IPS-NIHi7 (cell line): ENCODE measurements around the gene GATAD2A.
"Not testable (repeated sequence)": the region's sequence is repeated elsewhere in the genome, so short reads cannot be mapped to it uniquely, and the experiment has no call there.

Source experiments
- DNase-seq: peaks from one replicate; pipeline ENCODE4 v3.0.0; 2012; ENCODE audit warnings: mixed read lengths; ENCODE audit errors: extremely low spot score

GATAD2A gene

GRCh38 chr19:19446655-19447437, 41.4 kb downstream of the GATAD2A start:
- no peak for DNase-seq

- no peak for DNase-seq
These were observed 42.2 kb downstream of the GATAD2A start for GRCh38 chr19:19447536-19448237.

- DNase-seq: no peak
These were observed 42.7 kb downstream of the GATAD2A start for GRCh38 chr19:19448238-19448544.

GRCh38 chr19:19451429-19452242, 46.2 kb downstream of the GATAD2A start:
- no peak for DNase-seq

GRCh38 chr19:19452243-19453124, 47.0 kb downstream of the GATAD2A start:
- no peak for DNase-seq

- no peak for DNase-seq
These were observed 47.6 kb downstream of the GATAD2A start for GRCh38 chr19:19453125-19453454.

- DNase-seq: not testable (repeated sequence)
These were observed 49.9 kb downstream of the GATAD2A start for GRCh38 chr19:19455166-19455919.

GRCh38 chr19:19457671-19458070, 52.2 kb downstream of the GATAD2A start:
- DNase-seq: no peak

- DNase-seq: no peak
These were observed 52.8 kb downstream of the GATAD2A start for GRCh38 chr19:19458110-19458816.

GRCh38 chr19:19459073-19459472, 53.6 kb downstream of the GATAD2A start:
- no peak for DNase-seq

GRCh38 chr19:19459707-19460251, 54.3 kb downstream of the GATAD2A start:
- no peak for DNase-seq

GRCh38 chr19:19460258-19460731, 54.8 kb downstream of the GATAD2A start:
- no peak for DNase-seq

- DNase-seq: peak; percentile 55
These were observed 55.3 kb downstream of the GATAD2A start for GRCh38 chr19:19460761-19461265.

- no peak for DNase-seq
These were observed 55.8 kb downstream of the GATAD2A start for GRCh38 chr19:19461306-19461670.

- DNase-seq: peak; percentile 95
These were observed 56.5 kb downstream of the GATAD2A start for GRCh38 chr19:19461671-19462622.

GRCh38 chr19:19463348-19464117, 58.1 kb downstream of the GATAD2A start:
- no peak for DNase-seq

- peak; percentile 63 for DNase-seq
These were observed 59.0 kb downstream of the GATAD2A start for GRCh38 chr19:19464339-19465098.
